Progenitor cell of endocrine pancreas (in vitro differentiated cells): ENCODE measurements around the gene RPL29. TPM values are rescaled to one million over a fixed set of nuclear protein-coding genes. Genes with fewer than 3 reads are reported as not detected.

Experiments
- DNase-seq: peaks from one replicate; pipeline ENCODE4 v3.0.0; 2021; ENCODE audit warnings: low spot score; ENCODE audit not compliant: unreplicated experiment
- H3K27ac Mint-ChIP-seq: 2 replicates; pipeline ENCODE4 v1.8.0; 2021; ENCODE audit warnings: mild to moderate bottlenecking, moderate library complexity, mixed read lengths
- H3K27me3 Mint-ChIP-seq: 2 replicates; pipeline ENCODE4 v1.8.0; 2021; ENCODE audit warnings: mixed read lengths
- H3K36me3 Mint-ChIP-seq: 2 replicates; pipeline ENCODE4 v1.8.0; 2022; ENCODE audit warnings: mixed read lengths; ENCODE audit not compliant: insufficient read depth
- H3K4me1 Mint-ChIP-seq: 2 replicates; pipeline ENCODE4 v1.8.0; 2021; ENCODE audit warnings: low read depth, mixed read lengths
- H3K4me3 Mint-ChIP-seq: 2 replicates; pipeline ENCODE4 v1.8.0; 2021; ENCODE audit warnings: low read depth, mild to moderate bottlenecking, moderate library complexity, mixed read lengths
- H3K9me3 Mint-ChIP-seq: 2 replicates; pipeline ENCODE4 v1.8.0; 2021; ENCODE audit warnings: low read depth, mixed read lengths
- CTCF ChIP-seq: fragments of 200-600 bp; sonication (generic); IDR thresholded peaks from one replicate; pipeline ENCODE4 v1.5.0; 2021; ENCODE audit warnings: antibody characterized with exemption, mild to moderate bottlenecking; ENCODE audit not compliant: unreplicated experiment
- total RNA-seq: library from RNA; stranded (reverse); gene quantifications from 2 replicates; pipeline ENCODE4 v1.2.1, GENCODE V29; 2021

Gene RPL29
- total RNA-seq, 1 donor from 2014 or later = 1,236 TPM

- Mint-ChIP-seq H3K27me3 (peaks cover 9% of the 10 kb centered on the region), H3K4me3 (no peak overlapping the region), H3K4me1 (no peaks in the 10 kb centered on the region), H3K27ac (no peak overlapping the region), H3K9me3 (no peaks in the 10 kb centered on the region), H3K36me3 (no peaks in the 10 kb centered on the region)
- TF ChIP-seq CTCF = no peak
- DNase-seq = no peak
Measured at GRCh38 chr3:52022323-52023100, 26.8 kb upstream of the RPL29 start.

- Mint-ChIP-seq H3K36me3 (no peaks in the 10 kb centered on the region), H3K27me3 (peaks cover 9% of the 10 kb centered on the region), H3K27ac (no peak overlapping the region), H3K4me1 (no peaks in the 10 kb centered on the region), H3K9me3 (no peaks in the 10 kb centered on the region), H3K4me3 (no peak overlapping the region)
- no peak for DNase-seq
- no peak for TF ChIP-seq CTCF
Measured at GRCh38 chr3:52021489-52022268, 26.0 kb upstream of the RPL29 start.

GRCh38 chr3:52020796-52021195, 25.1 kb upstream of the RPL29 start:
- Mint-ChIP-seq H3K36me3 (no peaks in the 10 kb centered on the region), H3K9me3 (no peaks in the 10 kb centered on the region), H3K27ac (no peak overlapping the region), H3K4me3 (no peak overlapping the region), H3K27me3 (peaks cover 4% of the 10 kb centered on the region), H3K4me1 (no peaks in the 10 kb centered on the region)
- no peak for TF ChIP-seq CTCF
- DNase-seq = no peak

- Mint-ChIP-seq H3K4me1 (no peaks in the 10 kb centered on the region), H3K36me3 (no peaks in the 10 kb centered on the region), H3K27ac (no peak overlapping the region), H3K4me3 (no peak overlapping the region), H3K9me3 (no peaks in the 10 kb centered on the region), H3K27me3 (peaks cover 4% of the 10 kb centered on the region)
- no peak for TF ChIP-seq CTCF
- no peak for DNase-seq
Measured at GRCh38 chr3:52019352-52020080, 23.8 kb upstream of the RPL29 start.

- Mint-ChIP-seq H3K36me3 (no peaks in the 10 kb centered on the region), H3K4me1 (no peaks in the 10 kb centered on the region), H3K4me3 (no peak overlapping the region), H3K27me3 (peaks cover 4% of the 10 kb centered on the region), H3K9me3 (no peaks in the 10 kb centered on the region), H3K27ac (no peak overlapping the region)
- no peak for TF ChIP-seq CTCF
- no peak for DNase-seq
Measured at GRCh38 chr3:52018319-52019000, 22.8 kb upstream of the RPL29 start.
